PC-3 (cell line): ENCODE results near the gene TSBP1. TPM values are rescaled to one million over a fixed set of nuclear protein-coding genes. Genes with fewer than 3 reads are reported as not detected.

Experiments used
- ATAC-seq: fragments of 200-7000 bp; cut with Tn5 transposase; 2 replicates; pipeline ENCODE4 v1.9.1; 2020; ENCODE audit warnings: mild to moderate bottlenecking, moderate library complexity
- BruUV-seq: library from RNA; stranded (reverse); fragments of 400-500 nt; replicated peaks from 2 replicates; lab custom pipeline; 2021; lab: Mats Ljungman, UMichigan
- CTCF ChIA-PET: fragments of 300-600 bp; sonication (Branson Sonifier 250); formaldehyde crosslinking; loops from one replicate; lab custom pipeline; 2022; ENCODE audit warnings: antibody characterized with exemption; lab: Charles Lee
- POLR2A ChIA-PET: fragments of 300-600 bp; sonication (Branson Sonifier 250); formaldehyde crosslinking; loops from one replicate; lab custom pipeline; 2022; ENCODE audit warnings: antibody characterized with exemption; ENCODE audit not compliant: unreplicated experiment; lab: Charles Lee
- DNase-seq: peaks from one replicate; pipeline ENCODE4 v3.0.0-alpha.2; 2015
- H2AFZ ChIP-seq: fragments of 300-600 bp; sonication (generic); 2 replicates; pipeline ENCODE4 v1.6.0; 2016; ENCODE audit warnings: antibody characterized with exemption, low read length
- H3F3A ChIP-seq: fragments of 300-600 bp; sonication (generic); one replicate; pipeline ENCODE4 v1.6.0; 2017; ENCODE audit warnings: antibody characterized with exemption, low read length, control low read depth, mild to moderate bottlenecking; ENCODE audit not compliant: unreplicated experiment
- H3K27ac ChIP-seq: fragments of 300-600 bp; sonication (generic); 2 replicates; pipeline ENCODE4 v1.5.1; 2016; ENCODE audit warnings: mild to moderate bottlenecking, low read length
- H3K27me3 ChIP-seq: fragments of 300-600 bp; sonication (generic); 2 replicates; pipeline ENCODE4 v1.6.1; 2016; ENCODE audit warnings: low read length, mixed read lengths
- H3K36me3 ChIP-seq: fragments of 300-600 bp; sonication (generic); 2 replicates; pipeline ENCODE4 v1.6.1; 2016; ENCODE audit warnings: low read depth, mixed run types, low read length, mixed read lengths
- H3K4me1 ChIP-seq: fragments of 300-600 bp; sonication (generic); 2 replicates; pipeline ENCODE4 v1.5.1; 2016; ENCODE audit warnings: low read length; ENCODE audit not compliant: insufficient read depth
- H3K4me2 ChIP-seq: fragments of 300-600 bp; sonication (generic); 2 replicates; pipeline ENCODE4 v1.6.0; 2016; ENCODE audit warnings: low read length
- H3K4me3 ChIP-seq: fragments of 300-600 bp; sonication (generic); 2 replicates; pipeline ENCODE4 v1.5.1; 2016; ENCODE audit warnings: mild to moderate bottlenecking, low read length, mixed read lengths
- H3K79me2 ChIP-seq: fragments of 300-600 bp; sonication (generic); 2 replicates; pipeline ENCODE4 v1.6.1; 2017; ENCODE audit warnings: low read length, mixed read lengths
- H3K9ac ChIP-seq: fragments of 300-600 bp; sonication (generic); 2 replicates; pipeline ENCODE4 v1.6.0; 2016; ENCODE audit warnings: mild to moderate bottlenecking, low read length
- H3K9me2 ChIP-seq: fragments of 300-600 bp; sonication (generic); replicated peaks from 2 replicates; pipeline ENCODE4 v1.6.1; 2016; ENCODE audit warnings: mixed run types, low read length, mixed read lengths
- H3K9me3 ChIP-seq: fragments of 300-600 bp; sonication (generic); 2 replicates; pipeline ENCODE4 v1.6.1; 2016; ENCODE audit warnings: low read length, mixed read lengths
- H4K20me1 ChIP-seq: fragments of 300-600 bp; sonication (generic); 2 replicates; pipeline ENCODE4 v1.6.1; 2016; ENCODE audit warnings: low read length, mixed read lengths
- EZH2 ChIP-seq: fragments of 300-600 bp; sonication (generic); IDR thresholded peaks from one replicate; pipeline ENCODE4 v1.6.1; 2017; ENCODE audit warnings: antibody characterized with exemption, mild to moderate bottlenecking, low read length; ENCODE audit not compliant: unreplicated experiment
- EZH2phosphoT487 ChIP-seq: fragments of 300-600 bp; sonication (generic); IDR thresholded peaks from 2 replicates; pipeline ENCODE4 v1.6.1; 2018; ENCODE audit warnings: mild to moderate bottlenecking, antibody characterized with exemption, low read length, borderline replicate concordance
- intact Hi-C: fragments of 100-400 bp; cut with micrococcal nuclease; formaldehyde crosslinking; loops from 2 replicates; pipeline ENCODE4 v1.9.0; 2023
- total RNA-seq: library from RNA; depleted of rRNA; stranded (reverse); fragments of >200 nt; gene quantifications from 2 replicates; pipeline ENCODE4 v1.2.3, GENCODE V29; 2014
- TF ChIP-seq, protein P1 (sequence below): fragments of 300-600 bp; sonication (generic); conservative IDR thresholded peaks from 2 replicates; pipeline ENCODE4 v1.5.1; 2017; ENCODE audit warnings: antibody characterized with exemption, low read depth, mild to moderate bottlenecking, low read length

TSBP1 gene
- total RNA-seq, 1 experiment from 2014 or later: not detected

GRCh38 chr6:32254761-32255198 lies 116.9 kb downstream of the TSBP1 start:
- H4K20me1 ChIP-seq: no peaks in the 10 kb centered on the region
- H3K9me2 ChIP-seq: no peaks in the 10 kb centered on the region
- H2AFZ ChIP-seq: no peak overlapping the region
- no peaks in the 10 kb centered on the region for H3K36me3 ChIP-seq
- no peaks in the 10 kb centered on the region for H3K4me1 ChIP-seq
- H3K27me3 ChIP-seq: no peaks in the 10 kb centered on the region
- H3K4me3 ChIP-seq: no peak overlapping the region
- ChIA-PET POLR2A (no interaction called here), CTCF (no interaction called here)
- no peak for TF ChIP-seq EZH2phosphoT487
- TF ChIP-seq, protein P1, sequence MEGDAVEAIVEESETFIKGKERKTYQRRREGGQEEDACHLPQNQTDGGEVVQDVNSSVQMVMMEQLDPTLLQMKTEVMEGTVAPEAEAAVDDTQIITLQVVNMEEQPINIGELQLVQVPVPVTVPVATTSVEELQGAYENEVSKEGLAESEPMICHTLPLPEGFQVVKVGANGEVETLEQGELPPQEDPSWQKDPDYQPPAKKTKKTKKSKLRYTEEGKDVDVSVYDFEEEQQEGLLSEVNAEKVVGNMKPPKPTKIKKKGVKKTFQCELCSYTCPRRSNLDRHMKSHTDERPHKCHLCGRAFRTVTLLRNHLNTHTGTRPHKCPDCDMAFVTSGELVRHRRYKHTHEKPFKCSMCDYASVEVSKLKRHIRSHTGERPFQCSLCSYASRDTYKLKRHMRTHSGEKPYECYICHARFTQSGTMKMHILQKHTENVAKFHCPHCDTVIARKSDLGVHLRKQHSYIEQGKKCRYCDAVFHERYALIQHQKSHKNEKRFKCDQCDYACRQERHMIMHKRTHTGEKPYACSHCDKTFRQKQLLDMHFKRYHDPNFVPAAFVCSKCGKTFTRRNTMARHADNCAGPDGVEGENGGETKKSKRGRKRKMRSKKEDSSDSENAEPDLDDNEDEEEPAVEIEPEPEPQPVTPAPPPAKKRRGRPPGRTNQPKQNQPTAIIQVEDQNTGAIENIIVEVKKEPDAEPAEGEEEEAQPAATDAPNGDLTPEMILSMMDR: no peak
- TF ChIP-seq EZH2: no peak
- intact Hi-C loops: no loop called here
- H3K4me2 ChIP-seq: no peak overlapping the region
- no peak overlapping the region for H3K9ac ChIP-seq
- H3K79me2 ChIP-seq: no peaks in the 10 kb centered on the region
- no peaks in the 10 kb centered on the region for H3K9me3 ChIP-seq
- no TSS peak for BruUV-seq
- H3K27ac ChIP-seq: no peak overlapping the region
- no peaks in the 10 kb centered on the region for H3F3A ChIP-seq
- no peak for DNase-seq
- no peak for ATAC-seq

DNA sequence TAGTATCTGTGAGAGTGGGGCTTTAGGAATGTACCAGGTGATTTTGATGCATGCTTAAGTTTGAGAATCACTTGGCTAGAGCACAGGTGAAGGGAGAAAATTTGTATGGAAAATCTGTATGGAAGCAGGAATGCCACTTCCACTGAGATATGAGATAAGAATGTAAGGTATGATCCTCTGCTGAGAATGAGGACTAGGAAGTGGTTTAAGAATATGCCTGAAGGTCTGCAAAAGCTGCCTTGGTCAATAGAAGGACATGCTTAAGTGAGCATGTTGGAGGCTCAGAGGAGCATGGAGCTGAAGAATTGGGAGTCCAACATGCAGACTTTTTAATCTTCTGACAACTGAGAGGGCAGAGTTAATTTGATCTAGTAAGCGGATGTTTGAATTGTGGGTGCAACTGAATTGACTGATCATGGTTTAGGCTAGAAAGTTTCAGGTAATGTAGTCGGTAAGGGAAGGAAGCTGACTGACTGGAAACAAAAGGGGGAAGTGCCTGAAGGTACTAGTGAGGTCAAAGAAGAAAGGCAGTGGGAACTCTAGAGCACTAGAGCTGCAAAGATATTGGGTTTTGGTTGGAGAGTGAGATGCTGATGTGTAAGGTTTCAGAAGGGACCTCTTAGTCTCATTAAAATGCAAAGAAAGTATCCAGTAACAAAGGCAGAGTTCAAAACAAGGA lies 119.2 kb downstream of the TSBP1 start:
- H3F3A ChIP-seq: no peaks in the 10 kb centered on the region
- H3K27me3 ChIP-seq: no peaks in the 10 kb centered on the region
- BruUV-seq: no TSS peak
- H2AFZ ChIP-seq: no peak overlapping the region
- H3K9ac ChIP-seq: no peak overlapping the region
- intact Hi-C loops: no loop called here
- H3K9me2 ChIP-seq: no peaks in the 10 kb centered on the region
- CTCF ChIA-PET: no interaction called here
- H3K27ac ChIP-seq: no peak overlapping the region
- H3K4me1 ChIP-seq: no peaks in the 10 kb centered on the region
- H4K20me1 ChIP-seq: no peaks in the 10 kb centered on the region
- peaks cover 8% of the 10 kb centered on the region; the same call in 1 of the 2 replicates for H3K9me3 ChIP-seq
- H3K4me3 ChIP-seq: no peak overlapping the region
- POLR2A ChIA-PET: no interaction called here
- H3K79me2 ChIP-seq: no peaks in the 10 kb centered on the region
- DNase-seq: no peak
- no peaks in the 10 kb centered on the region; the same call in 1 of the 2 replicates for H3K36me3 ChIP-seq
- H3K4me2 ChIP-seq: no peak overlapping the region
- TF ChIP-seq EZH2 (no peak), EZH2phosphoT487 (no peak)
- TF ChIP-seq, protein P1: no peak
- ATAC-seq: no peak

DNA sequence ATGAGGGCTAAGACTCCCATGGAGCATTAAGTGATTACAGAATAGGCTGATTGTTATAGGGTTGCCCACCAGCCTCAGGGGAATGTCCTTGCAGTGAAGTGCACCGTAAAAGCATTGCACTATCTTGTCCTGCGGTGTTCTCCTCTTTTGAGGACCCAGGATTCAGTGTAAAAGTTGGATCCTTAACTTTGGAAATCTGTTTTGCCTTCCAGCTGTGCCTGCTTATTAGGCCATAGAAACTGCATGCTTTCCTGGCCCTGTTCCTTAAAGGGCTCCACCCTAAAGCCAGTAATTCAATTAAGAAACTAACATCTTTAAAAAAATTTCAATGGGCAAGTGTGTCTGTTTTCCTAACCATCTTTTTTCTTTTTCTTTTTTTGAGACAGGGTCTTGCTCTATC lies 122.4 kb downstream of the TSBP1 start:
- H4K20me1 ChIP-seq: no peaks in the 10 kb centered on the region
- H3K27me3 ChIP-seq: no peaks in the 10 kb centered on the region
- 0 out of 2 replicates have a peak, but pooled peaks cover 5% of the 10 kb centered on the region for H3K4me1 ChIP-seq
- ChIA-PET POLR2A (interaction anchor here (0.6 kb wide), 1 partner anchor 49 kb away, joined by 5 read pairs; no protein-coding TSS in a partner anchor), CTCF (no interaction called here)
- no peaks in the 10 kb centered on the region for H3K9me2 ChIP-seq
- TF ChIP-seq EZH2 (no peak), EZH2phosphoT487 (no peak)
- TF ChIP-seq, protein P1: no peak
- H3K27ac ChIP-seq: no peak overlapping the region
- no TSS peak for BruUV-seq
- H3K9me3 ChIP-seq: peaks cover 8% of the 10 kb centered on the region; the same call in 1 of the 2 replicates
- H3K4me2 ChIP-seq: no peak overlapping the region
- no peaks in the 10 kb centered on the region for H3K79me2 ChIP-seq
- DNase-seq: no peak
- no peak overlapping the region for H3K9ac ChIP-seq
- no peak overlapping the region for H3K4me3 ChIP-seq
- intact Hi-C loops: loop anchor here (10.0 kb wide), 1 partner anchor 536 kb away; no protein-coding TSS in a partner anchor
- no peaks in the 10 kb centered on the region; the same call in 1 of the 2 replicates for H3K36me3 ChIP-seq
- no peak for ATAC-seq
- H2AFZ ChIP-seq: no peak overlapping the region
- H3F3A ChIP-seq: no peaks in the 10 kb centered on the region
